Panc1 (cell line): ENCODE results near the gene PPIL1.

ENCODE experiments used
- POLR2AphosphoS5 ChIP-seq: IDR thresholded peaks from 2 replicates; pipeline ENCODE4 v1.6.1; 2012; ENCODE audit warnings: mild to moderate bottlenecking, low read depth, low read length, moderate library complexity
- TCF7L2 ChIP-seq: IDR thresholded peaks from 2 replicates; pipeline ENCODE4 v1.6.1; 2011; ENCODE audit warnings: mild to moderate bottlenecking, low read depth, low read length, inconsistent platforms
- TF ChIP-seq, protein P1 (sequence below): fragments of 450-650 bp; IDR thresholded peaks from 2 replicates; pipeline ENCODE4 v1.5.1; 2017; ENCODE audit warnings: mild to moderate bottlenecking

DNA sequence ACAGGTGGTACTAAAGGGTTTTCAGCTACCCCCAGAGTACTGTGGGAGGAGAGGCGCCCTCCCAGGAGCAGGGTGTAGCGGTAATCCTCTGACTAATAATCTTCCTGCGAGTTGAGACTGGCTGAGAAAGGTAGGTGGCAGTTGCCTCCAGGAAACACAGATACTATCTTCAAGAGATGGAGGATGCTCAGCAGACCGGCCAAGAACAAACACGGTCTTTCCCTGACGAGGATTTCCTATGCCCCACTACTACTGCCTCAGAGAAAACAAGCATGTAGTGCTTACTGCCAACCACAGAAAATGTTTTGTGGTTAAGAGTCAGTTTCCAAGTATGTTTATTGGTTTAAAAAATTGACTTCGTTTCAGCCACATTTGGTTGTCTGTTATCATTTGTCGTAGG is 38.0 kb upstream of the PPIL1 start:
- TF ChIP-seq, protein P1, sequence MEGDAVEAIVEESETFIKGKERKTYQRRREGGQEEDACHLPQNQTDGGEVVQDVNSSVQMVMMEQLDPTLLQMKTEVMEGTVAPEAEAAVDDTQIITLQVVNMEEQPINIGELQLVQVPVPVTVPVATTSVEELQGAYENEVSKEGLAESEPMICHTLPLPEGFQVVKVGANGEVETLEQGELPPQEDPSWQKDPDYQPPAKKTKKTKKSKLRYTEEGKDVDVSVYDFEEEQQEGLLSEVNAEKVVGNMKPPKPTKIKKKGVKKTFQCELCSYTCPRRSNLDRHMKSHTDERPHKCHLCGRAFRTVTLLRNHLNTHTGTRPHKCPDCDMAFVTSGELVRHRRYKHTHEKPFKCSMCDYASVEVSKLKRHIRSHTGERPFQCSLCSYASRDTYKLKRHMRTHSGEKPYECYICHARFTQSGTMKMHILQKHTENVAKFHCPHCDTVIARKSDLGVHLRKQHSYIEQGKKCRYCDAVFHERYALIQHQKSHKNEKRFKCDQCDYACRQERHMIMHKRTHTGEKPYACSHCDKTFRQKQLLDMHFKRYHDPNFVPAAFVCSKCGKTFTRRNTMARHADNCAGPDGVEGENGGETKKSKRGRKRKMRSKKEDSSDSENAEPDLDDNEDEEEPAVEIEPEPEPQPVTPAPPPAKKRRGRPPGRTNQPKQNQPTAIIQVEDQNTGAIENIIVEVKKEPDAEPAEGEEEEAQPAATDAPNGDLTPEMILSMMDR: peak; percentile 13
- TF ChIP-seq TCF7L2: peak; percentile 62; the same call in 1 of the 2 replicates
- peak; percentile 36; the same call in 1 of the 2 replicates for TF ChIP-seq POLR2AphosphoS5
